Caco-2 (cell line): ENCODE measurements around the gene FOLR3. TPM values are rescaled to one million over a fixed set of nuclear protein-coding genes. Genes with fewer than 3 reads are reported as not detected.
A peak's percentile ranks its signal among the peaks of the same experiment; 100 is the strongest.

Source experiments
- BruUV-seq: library from RNA; stranded (reverse); fragments of 400-500 nt; replicated peaks from 2 replicates; lab custom pipeline; 2021; lab: Mats Ljungman, UMichigan
- CTCF ChIA-PET: fragments of 300-600 bp; sonication (Branson Sonifier 250); formaldehyde crosslinking; loops from one replicate; lab custom pipeline; 2022; ENCODE audit warnings: antibody characterized with exemption; lab: Charles Lee
- POLR2A ChIA-PET: fragments of 300-600 bp; sonication (Branson Sonifier 250); formaldehyde crosslinking; loops from one replicate; lab custom pipeline; 2022; ENCODE audit warnings: antibody characterized with exemption; lab: Charles Lee
- DNase-seq, 2 experiments: peaks; one replicate each; pipeline versions ENCODE4 v3.0.0 to v3.0.0-alpha.2; 2020 to 2022
- H3K27me3 ChIP-seq: replicated peaks from 2 replicates; pipeline ENCODE4 v1.6.0; 2011; ENCODE audit warnings: low read length; ENCODE audit not compliant: control insufficient read depth, insufficient read depth
- H3K36me3 ChIP-seq: 2 replicates; pipeline ENCODE4 v1.5.1; 2011; ENCODE audit warnings: low read length; ENCODE audit not compliant: control insufficient read depth, insufficient read depth
- H3K4me1 ChIP-seq: fragments of 250-450 bp; sonication (Bioruptor Pico); 2 replicates; pipeline ENCODE4 v1.5.1; 2020; ENCODE audit warnings: mild to moderate bottlenecking
- H3K4me3 ChIP-seq: 2 replicates; pipeline ENCODE4 v1.5.1; 2011; ENCODE audit warnings: low read depth, mild to moderate bottlenecking, control low read depth, low read length
- H3K9me3 ChIP-seq: fragments of 250-450 bp; sonication (Bioruptor Pico); 2 replicates; pipeline ENCODE4 v1.5.1; 2020; ENCODE audit warnings: mild to moderate bottlenecking, moderate library complexity
- H3K27ac Mint-ChIP-seq: one replicate; pipeline ENCODE4 v1.8.0; 2022; ENCODE audit warnings: mixed read lengths; ENCODE audit not compliant: unreplicated experiment
- H3K27me3 Mint-ChIP-seq: one replicate; pipeline ENCODE4 v1.8.0; 2022; ENCODE audit warnings: mixed read lengths; ENCODE audit not compliant: insufficient read depth, unreplicated experiment
- H3K36me3 Mint-ChIP-seq: one replicate; pipeline ENCODE4 v1.8.0; 2022; ENCODE audit warnings: mild to moderate bottlenecking, mixed read lengths; ENCODE audit not compliant: insufficient read depth, unreplicated experiment
- H3K4me1 Mint-ChIP-seq: one replicate; pipeline ENCODE4 v1.8.0; 2022; ENCODE audit warnings: low read depth, mixed read lengths; ENCODE audit not compliant: unreplicated experiment
- H3K4me3 Mint-ChIP-seq: one replicate; pipeline ENCODE4 v1.8.0; 2022; ENCODE audit warnings: mild to moderate bottlenecking, moderate library complexity, mixed read lengths; ENCODE audit not compliant: unreplicated experiment
- H3K9me3 Mint-ChIP-seq: one replicate; pipeline ENCODE4 v1.8.0; 2022; ENCODE audit warnings: mixed read lengths; ENCODE audit not compliant: unreplicated experiment
- CTCF ChIP-seq, 2 experiments: fragments of 200-600 bp in 1 of 2; IDR thresholded peaks; 1 replicate in 1 of 2; 2 replicates in 1 of 2; pipeline versions ENCODE4 v1.5.1 to v1.8.0; 2011 to 2022; ENCODE audit warnings: antibody characterized with exemption in 1 of 2, control low read depth in 1 of 2, inconsistent platforms in 1 of 2, low read depth in 1 of 2, low read length in 1 of 2, mild to moderate bottlenecking in 1 of 2, moderate library complexity in 1 of 2; ENCODE audit not compliant: insufficient read depth in 1 of 2, severe bottlenecking in 1 of 2, unreplicated experiment in 1 of 2
- intact Hi-C: fragments of 100-400 bp; cut with micrococcal nuclease; formaldehyde crosslinking; loops from one replicate; pipeline ENCODE4 v1.10.0; 2022; ENCODE audit not compliant: unreplicated experiment
- total RNA-seq: library from RNA; stranded (reverse); gene quantifications from 2 replicates; pipeline ENCODE4 v1.2.3, GENCODE V29; 2022

Gene FOLR3
- total RNA-seq, 1 experiment from 2014 or later: not detected

- Mint-ChIP-seq H3K4me3 (no peak overlapping the region), H3K36me3 (peaks cover 61% of the 10 kb centered on the region), H3K27me3 (no peaks in the 10 kb centered on the region), H3K27ac (no peak overlapping the region), H3K9me3 (no peaks in the 10 kb centered on the region), H3K4me1 (peaks cover 19% of the 10 kb centered on the region)
- TF ChIP-seq CTCF (IDR thresholded peaks at IDR 0.05; ENCODE audit: insufficient read depth in 1 of 2, low read depth in 1 of 2, low read length in 1 of 2, severe bottlenecking in 1 of 2, unreplicated experiment in 1 of 2): no peak
- intact Hi-C loops: no loop called here
- ChIA-PET POLR2A (interaction anchor here (0.9 kb wide), 1 partner anchor 13 kb away, joined by 4 read pairs; no protein-coding TSS in a partner anchor), CTCF (interaction anchor here (2.5 kb wide), 1 partner anchor 74 kb away, joined by 7 read pairs; no protein-coding TSS in a partner anchor)
- H3K4me3 ChIP-seq: no peak overlapping the region
- no peaks in the 10 kb centered on the region for H3K9me3 ChIP-seq
- BruUV-seq: no TSS peak
- peaks cover 11% of the 10 kb centered on the region for H3K4me1 ChIP-seq
- no peaks in the 10 kb centered on the region for H3K27me3 ChIP-seq
- no peak for DNase-seq
- peaks cover 11% of the 10 kb centered on the region for H3K36me3 ChIP-seq
Measured at GRCh38 chr11:72098741-72099140, 36.8 kb upstream of the FOLR3 start.

- peaks cover 11% of the 10 kb centered on the region for H3K36me3 ChIP-seq
- H3K4me3 ChIP-seq: no peak overlapping the region
- H3K27me3 Mint-ChIP-seq: no peaks in the 10 kb centered on the region
- DNase-seq: no peak
- BruUV-seq: no TSS peak
- intact Hi-C loops: no loop called here
- H3K4me1 ChIP-seq: peaks cover 18% of the 10 kb centered on the region
- no peak overlapping the region for H3K27ac Mint-ChIP-seq
- H3K4me3 Mint-ChIP-seq: no peak overlapping the region
- ChIA-PET POLR2A (no interaction called here), CTCF (interaction anchor here (1.5 to 2.5 kb wide), 3 partner anchors 9 to 75 kb away, joined by 3 to 8 read pairs (median 7); partner anchors contain the start of gene ANAPC15)
- peaks cover 26% of the 10 kb centered on the region for H3K4me1 Mint-ChIP-seq
- H3K9me3 ChIP-seq: no peaks in the 10 kb centered on the region
- no peak for TF ChIP-seq CTCF (IDR thresholded peaks at IDR 0.05; ENCODE audit: insufficient read depth in 1 of 2, low read depth in 1 of 2, low read length in 1 of 2, severe bottlenecking in 1 of 2, unreplicated experiment in 1 of 2)
- H3K36me3 Mint-ChIP-seq: peaks cover 60% of the 10 kb centered on the region
- H3K27me3 ChIP-seq: no peaks in the 10 kb centered on the region
- H3K9me3 Mint-ChIP-seq: no peaks in the 10 kb centered on the region
Measured at GRCh38 chr11:72100009-72100408, 35.5 kb upstream of the FOLR3 start.

GRCh38 chr11:72100462-72100861, 35.1 kb upstream of the FOLR3 start:
- no peak overlapping the region for H3K4me3 ChIP-seq
- Mint-ChIP-seq H3K27me3 (no peaks in the 10 kb centered on the region), H3K4me3 (no peak overlapping the region), H3K9me3 (no peaks in the 10 kb centered on the region), H3K36me3 (peaks cover 55% of the 10 kb centered on the region), H3K27ac (peak overlapping the region; percentile 98), H3K4me1 (peaks cover 26% of the 10 kb centered on the region)
- ChIA-PET CTCF (interaction anchor here (0.9 to 2.5 kb wide), 3 partner anchors 9 to 75 kb away, joined by 3 to 8 read pairs (median 3); partner anchors contain the start of gene ANAPC15), POLR2A (no interaction called here)
- H3K36me3 ChIP-seq: peaks cover 11% of the 10 kb centered on the region
- no peak for TF ChIP-seq CTCF (IDR thresholded peaks at IDR 0.05; ENCODE audit: insufficient read depth in 1 of 2, low read depth in 1 of 2, low read length in 1 of 2, severe bottlenecking in 1 of 2, unreplicated experiment in 1 of 2)
- intact Hi-C loops: no loop called here
- H3K9me3 ChIP-seq: no peaks in the 10 kb centered on the region
- BruUV-seq: no TSS peak
- no peaks in the 10 kb centered on the region for H3K27me3 ChIP-seq
- DNase-seq: no peak
- H3K4me1 ChIP-seq: peaks cover 18% of the 10 kb centered on the region
